HFF-Myc (cell line): ENCODE measurements around the gene ADPRS.

ENCODE experiments used
- DNase-seq: peaks from one replicate; pipeline ENCODE4 v3.0.0-alpha.2; 2011; ENCODE audit warnings: low read depth; ENCODE audit errors: extremely low read depth
- H3K4me3 ChIP-seq: replicated peaks from 2 replicates; pipeline ENCODE4 v1.5.1; 2011; ENCODE audit warnings: low read depth, mild to moderate bottlenecking, control low read depth, low read length
- TF ChIP-seq, protein P1 (sequence below): IDR thresholded peaks from 2 replicates; pipeline ENCODE4 v1.5.1; 2012; ENCODE audit warnings: mild to moderate bottlenecking, low read depth, low read length, control low read depth; ENCODE audit errors: missing control alignments

ADPRS gene

DNA sequence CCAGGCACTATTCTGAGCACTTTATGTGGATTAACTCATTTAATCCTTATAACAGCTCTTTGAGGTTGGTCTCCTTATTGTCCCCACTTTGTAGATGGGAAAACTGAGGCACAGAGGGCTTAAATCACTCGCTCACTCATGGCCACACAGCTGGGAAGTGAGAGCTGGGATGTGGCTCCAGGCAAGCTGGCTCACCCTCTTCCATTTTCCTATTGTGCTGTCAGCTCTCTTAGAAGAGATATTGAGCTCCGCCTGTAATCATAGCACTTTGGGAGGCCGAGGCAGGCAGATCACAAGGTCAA lies 40.2 kb downstream of the ADPRS start:
- TF ChIP-seq, protein P1, sequence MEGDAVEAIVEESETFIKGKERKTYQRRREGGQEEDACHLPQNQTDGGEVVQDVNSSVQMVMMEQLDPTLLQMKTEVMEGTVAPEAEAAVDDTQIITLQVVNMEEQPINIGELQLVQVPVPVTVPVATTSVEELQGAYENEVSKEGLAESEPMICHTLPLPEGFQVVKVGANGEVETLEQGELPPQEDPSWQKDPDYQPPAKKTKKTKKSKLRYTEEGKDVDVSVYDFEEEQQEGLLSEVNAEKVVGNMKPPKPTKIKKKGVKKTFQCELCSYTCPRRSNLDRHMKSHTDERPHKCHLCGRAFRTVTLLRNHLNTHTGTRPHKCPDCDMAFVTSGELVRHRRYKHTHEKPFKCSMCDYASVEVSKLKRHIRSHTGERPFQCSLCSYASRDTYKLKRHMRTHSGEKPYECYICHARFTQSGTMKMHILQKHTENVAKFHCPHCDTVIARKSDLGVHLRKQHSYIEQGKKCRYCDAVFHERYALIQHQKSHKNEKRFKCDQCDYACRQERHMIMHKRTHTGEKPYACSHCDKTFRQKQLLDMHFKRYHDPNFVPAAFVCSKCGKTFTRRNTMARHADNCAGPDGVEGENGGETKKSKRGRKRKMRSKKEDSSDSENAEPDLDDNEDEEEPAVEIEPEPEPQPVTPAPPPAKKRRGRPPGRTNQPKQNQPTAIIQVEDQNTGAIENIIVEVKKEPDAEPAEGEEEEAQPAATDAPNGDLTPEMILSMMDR, result no peak
- DNase-seq, result no peak
- H3K4me3 ChIP-seq, result no peak overlapping the region

DNA sequence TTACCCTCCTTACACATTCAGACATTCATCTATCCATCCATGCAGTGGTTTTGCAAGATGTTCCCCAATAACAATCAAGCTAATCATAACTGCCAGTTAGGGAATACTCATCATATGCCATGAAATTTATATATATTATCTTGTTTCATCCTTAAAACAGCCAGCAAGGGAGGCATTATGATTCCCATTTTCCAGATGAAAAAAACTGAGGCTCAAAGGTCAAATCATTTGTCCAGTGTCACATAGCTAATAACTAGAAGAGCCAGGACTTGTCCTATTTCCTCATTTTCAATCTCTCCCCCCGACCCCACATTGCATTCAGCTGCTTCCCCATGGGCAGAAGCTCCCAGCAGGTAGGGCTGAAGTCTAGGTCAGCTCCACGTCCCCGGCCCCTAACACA lies 43.3 kb downstream of the ADPRS start:
- TF ChIP-seq, protein P1, result no peak
- H3K4me3 ChIP-seq, result no peak overlapping the region
- DNase-seq, result no peak

GRCh38 chr1:36133484-36133883 lies 44.8 kb downstream of the ADPRS start:
- DNase-seq, result peak; percentile 95
- no peak overlapping the region for H3K4me3 ChIP-seq
- TF ChIP-seq, protein P1, result no peak

GRCh38 chr1:36134031-36134430 lies 45.3 kb downstream of the ADPRS start:
- H3K4me3 ChIP-seq, result no peak overlapping the region
- no peak for DNase-seq
- TF ChIP-seq, protein P1, result no peak

DNA sequence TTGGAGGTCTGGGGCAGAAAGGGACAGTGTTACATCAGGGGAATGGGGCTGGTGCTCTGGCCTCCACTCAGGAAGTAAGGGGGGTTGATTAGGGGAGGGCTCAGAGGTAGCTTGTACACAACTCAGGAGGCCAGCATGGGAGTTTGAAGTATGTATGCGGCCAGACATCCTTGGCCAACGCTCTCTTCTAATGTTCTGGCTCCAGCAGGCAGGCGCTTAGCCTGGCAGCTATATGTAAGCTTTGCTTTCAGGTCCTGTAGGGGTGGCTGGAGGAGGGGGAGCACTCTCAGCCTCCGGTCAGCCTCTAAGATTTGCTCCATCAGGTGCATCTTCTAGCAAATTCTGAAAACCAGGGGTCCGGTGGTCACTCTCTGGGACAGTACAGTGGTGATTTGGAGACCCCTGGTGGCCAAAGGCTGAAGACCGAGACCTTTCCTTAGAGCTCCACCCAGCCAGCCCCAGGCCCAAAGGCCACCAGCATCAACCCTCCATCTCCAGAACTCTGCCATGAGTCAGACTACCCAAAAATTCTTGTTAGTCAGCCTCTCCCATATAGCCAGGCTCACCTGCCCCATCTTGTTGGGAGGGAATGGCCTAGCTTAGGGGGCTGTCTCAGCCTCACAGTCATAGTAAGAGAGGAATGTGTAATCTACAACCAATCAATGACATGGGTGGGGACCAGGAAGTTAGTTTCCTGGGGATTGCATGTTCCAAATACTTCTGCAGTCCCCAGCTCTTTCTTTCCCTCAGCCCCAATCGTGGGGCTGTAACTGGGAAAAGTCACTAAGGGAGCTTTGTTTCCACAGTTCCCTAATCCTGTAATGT lies 46.0 kb downstream of the ADPRS start:
- no peak overlapping the region for H3K4me3 ChIP-seq
- TF ChIP-seq, protein P1, result peak; percentile 89
- DNase-seq, result no peak

GRCh38 chr1:36135330-36135667 lies 46.6 kb downstream of the ADPRS start:
- H3K4me3 ChIP-seq, result no peak overlapping the region
- TF ChIP-seq, protein P1, result no peak
- no peak for DNase-seq

GRCh38 chr1:36135796-36136195 lies 47.1 kb downstream of the ADPRS start:
- no peak for DNase-seq
- no peak overlapping the region for H3K4me3 ChIP-seq
- TF ChIP-seq, protein P1, result no peak
